Chondrocyte (in vitro differentiated cells): ENCODE results near the gene DSCAML1. TPM values are rescaled to one million over a fixed set of nuclear protein-coding genes. Genes with fewer than 3 reads are reported as not detected.

Experiments used
- DNase-seq: peaks from one replicate; pipeline ENCODE4 v3.0.0; 2021; ENCODE audit warnings: mixed read lengths, low spot score
- H3K27ac Mint-ChIP-seq: one replicate; pipeline ENCODE4 v1.8.0; 2021; ENCODE audit warnings: mild to moderate bottlenecking, moderate library complexity, mixed read lengths; ENCODE audit not compliant: unreplicated experiment
- H3K27me3 Mint-ChIP-seq: 2 replicates; pipeline ENCODE4 v1.8.0; 2021; ENCODE audit warnings: low read depth, mixed read lengths
- H3K36me3 Mint-ChIP-seq: 2 replicates; pipeline ENCODE4 v1.8.0; 2021; ENCODE audit warnings: low read depth, mixed read lengths
- H3K4me1 Mint-ChIP-seq: 2 replicates; pipeline ENCODE4 v1.8.0; 2021; ENCODE audit warnings: low read depth, mild to moderate bottlenecking, mixed read lengths
- H3K4me3 Mint-ChIP-seq: one replicate; pipeline ENCODE4 v1.8.0; 2021; ENCODE audit warnings: mild to moderate bottlenecking, moderate library complexity, mixed read lengths; ENCODE audit not compliant: unreplicated experiment
- H3K9me3 Mint-ChIP-seq: 2 replicates; pipeline ENCODE4 v1.8.0; 2021; ENCODE audit warnings: low read depth, mixed read lengths
- total RNA-seq: library from RNA; stranded (reverse); gene quantifications from 3 replicates; pipeline ENCODE4 v1.2.1, GENCODE V29; 2021
- TF ChIP-seq, protein P1 (sequence below): fragments of 200-600 bp; sonication (generic); IDR thresholded peaks from 2 replicates; pipeline ENCODE4 v1.5.0; 2021; ENCODE audit warnings: antibody characterized with exemption, mild to moderate bottlenecking, moderate library complexity

DSCAML1 gene
- total RNA-seq, 1 donor from 2014 or later, result not detected

DNA sequence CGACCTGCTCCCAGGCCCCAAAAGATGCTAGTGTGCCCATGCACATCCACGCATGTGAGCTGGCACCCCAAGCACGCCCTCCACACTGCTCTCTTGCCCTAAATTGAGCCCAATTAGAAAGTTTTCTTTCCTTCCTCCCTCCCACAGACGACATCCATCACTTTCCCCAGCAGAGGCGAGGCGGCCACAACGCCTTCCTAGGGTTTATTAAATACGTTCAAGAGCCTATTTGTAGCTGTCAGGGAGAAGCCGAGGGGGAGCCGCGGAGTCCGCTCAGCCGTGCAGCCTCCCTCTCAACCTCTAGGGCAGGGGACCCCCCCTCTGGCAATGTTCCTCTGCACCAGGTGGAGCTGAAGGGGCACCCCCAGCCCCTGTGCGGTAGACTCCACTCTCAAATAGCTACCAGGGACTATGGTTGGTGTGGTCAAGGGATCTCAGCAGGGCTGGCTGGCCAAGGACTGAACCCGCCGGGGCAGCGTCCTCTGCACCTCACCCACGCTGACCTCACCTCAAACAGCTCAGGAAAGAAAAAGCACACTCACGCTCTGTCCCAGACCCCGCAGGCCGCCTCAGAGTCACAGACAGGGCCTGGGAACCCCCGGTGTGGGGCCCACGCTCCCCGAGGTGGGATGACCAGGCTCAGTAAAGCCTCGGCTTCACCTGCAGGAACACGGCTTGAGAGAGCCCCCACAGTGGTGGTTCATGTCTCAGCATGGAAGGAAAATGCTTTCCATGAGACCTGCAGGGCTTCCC, 152.4 kb downstream of the DSCAML1 start:
- Mint-ChIP-seq H3K9me3 (no peaks in the 10 kb centered on the region), H3K27me3 (peaks cover 47% of the 10 kb centered on the region), H3K36me3 (no peaks in the 10 kb centered on the region), H3K27ac (no peak overlapping the region), H3K4me3 (no peak overlapping the region), H3K4me1 (no peaks in the 10 kb centered on the region)
- TF ChIP-seq, protein P1, sequence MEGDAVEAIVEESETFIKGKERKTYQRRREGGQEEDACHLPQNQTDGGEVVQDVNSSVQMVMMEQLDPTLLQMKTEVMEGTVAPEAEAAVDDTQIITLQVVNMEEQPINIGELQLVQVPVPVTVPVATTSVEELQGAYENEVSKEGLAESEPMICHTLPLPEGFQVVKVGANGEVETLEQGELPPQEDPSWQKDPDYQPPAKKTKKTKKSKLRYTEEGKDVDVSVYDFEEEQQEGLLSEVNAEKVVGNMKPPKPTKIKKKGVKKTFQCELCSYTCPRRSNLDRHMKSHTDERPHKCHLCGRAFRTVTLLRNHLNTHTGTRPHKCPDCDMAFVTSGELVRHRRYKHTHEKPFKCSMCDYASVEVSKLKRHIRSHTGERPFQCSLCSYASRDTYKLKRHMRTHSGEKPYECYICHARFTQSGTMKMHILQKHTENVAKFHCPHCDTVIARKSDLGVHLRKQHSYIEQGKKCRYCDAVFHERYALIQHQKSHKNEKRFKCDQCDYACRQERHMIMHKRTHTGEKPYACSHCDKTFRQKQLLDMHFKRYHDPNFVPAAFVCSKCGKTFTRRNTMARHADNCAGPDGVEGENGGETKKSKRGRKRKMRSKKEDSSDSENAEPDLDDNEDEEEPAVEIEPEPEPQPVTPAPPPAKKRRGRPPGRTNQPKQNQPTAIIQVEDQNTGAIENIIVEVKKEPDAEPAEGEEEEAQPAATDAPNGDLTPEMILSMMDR, result no peak
- DNase-seq, result no peak

DNA sequence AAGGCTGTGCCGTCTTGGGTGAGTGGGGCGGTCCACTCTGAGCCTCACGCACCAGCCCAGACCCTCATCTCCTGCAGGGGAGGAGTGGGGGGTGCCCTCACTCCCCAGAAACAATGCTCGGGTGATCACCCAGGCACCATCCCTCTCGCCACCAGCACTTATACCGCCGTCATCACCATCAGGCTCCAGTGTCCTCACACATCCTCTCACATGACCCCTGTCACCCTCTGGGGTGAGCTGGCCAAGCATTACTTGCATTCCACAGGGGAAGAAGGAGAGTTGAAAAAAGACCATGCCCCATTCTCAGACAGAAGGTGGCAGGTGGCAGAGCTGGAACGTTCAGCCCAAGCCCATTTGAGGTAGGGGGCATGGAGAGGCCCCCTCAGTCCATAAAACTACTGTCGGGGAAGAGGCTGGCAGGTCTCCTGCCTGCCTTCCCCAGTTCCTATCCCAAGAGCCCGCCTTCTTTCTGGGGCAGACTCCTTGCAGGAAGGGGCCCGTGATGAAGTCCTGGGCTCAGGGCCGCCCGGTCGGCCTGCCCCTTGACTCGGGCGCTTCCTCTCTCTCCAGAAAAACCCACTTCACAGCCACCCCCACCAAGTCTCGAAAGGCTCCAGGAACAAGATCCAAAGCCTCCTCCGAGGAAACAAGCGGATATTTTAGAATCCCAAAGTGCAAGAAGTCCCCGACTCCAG, 153.3 kb downstream of the DSCAML1 start:
- H3K9me3 Mint-ChIP-seq, result no peaks in the 10 kb centered on the region
- DNase-seq, result no peak

DNA sequence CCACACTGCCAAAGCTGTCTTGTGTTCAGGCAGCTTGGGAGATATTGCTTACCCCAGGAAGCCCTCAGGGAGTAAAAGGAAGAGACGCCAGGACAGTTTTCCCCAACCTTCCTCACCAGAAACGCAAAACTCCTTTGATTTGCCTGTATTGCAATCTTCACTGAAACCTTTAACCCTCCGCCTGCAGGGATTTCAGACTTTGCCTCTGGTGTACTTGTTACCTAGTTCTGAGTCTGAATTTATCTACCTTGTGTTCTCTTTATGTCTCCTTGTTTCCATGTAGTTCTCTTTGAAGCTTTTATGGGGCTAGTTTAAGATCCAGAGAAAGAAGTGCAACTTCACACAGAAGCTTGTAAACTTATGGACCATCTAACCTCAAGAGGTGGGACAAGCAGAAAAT, 154.2 kb downstream of the DSCAML1 start:
- no peaks in the 10 kb centered on the region for H3K9me3 Mint-ChIP-seq
- H3K27ac Mint-ChIP-seq, result no peak overlapping the region
- no peaks in the 10 kb centered on the region for H3K36me3 Mint-ChIP-seq
- H3K27me3 Mint-ChIP-seq, result peaks cover 45% of the 10 kb centered on the region
- no peak for DNase-seq
- no peak overlapping the region for H3K4me3 Mint-ChIP-seq
- TF ChIP-seq, protein P1, result no peak
- no peaks in the 10 kb centered on the region for H3K4me1 Mint-ChIP-seq

More for the DNA sequence above, 153.3 kb downstream of the DSCAML1 start:
- no peaks in the 10 kb centered on the region for H3K36me3 Mint-ChIP-seq
- no peak overlapping the region for H3K27ac Mint-ChIP-seq
- no peaks in the 10 kb centered on the region for H3K4me1 Mint-ChIP-seq
- TF ChIP-seq, protein P1, result no peak
- peaks cover 47% of the 10 kb centered on the region for H3K27me3 Mint-ChIP-seq
- H3K4me3 Mint-ChIP-seq, result no peak overlapping the region

- Mint-ChIP-seq H3K4me3 (no peak overlapping the region), H3K27ac (no peak overlapping the region), H3K4me1 (no peaks in the 10 kb centered on the region), H3K9me3 (no peaks in the 10 kb centered on the region), H3K36me3 (no peaks in the 10 kb centered on the region), H3K27me3 (peaks cover 44% of the 10 kb centered on the region)
- DNase-seq, result no peak
- TF ChIP-seq, protein P1, result no peak
These were observed 154.6 kb downstream of the DSCAML1 start for GRCh38 chr11:117642396-117642795.

DNA sequence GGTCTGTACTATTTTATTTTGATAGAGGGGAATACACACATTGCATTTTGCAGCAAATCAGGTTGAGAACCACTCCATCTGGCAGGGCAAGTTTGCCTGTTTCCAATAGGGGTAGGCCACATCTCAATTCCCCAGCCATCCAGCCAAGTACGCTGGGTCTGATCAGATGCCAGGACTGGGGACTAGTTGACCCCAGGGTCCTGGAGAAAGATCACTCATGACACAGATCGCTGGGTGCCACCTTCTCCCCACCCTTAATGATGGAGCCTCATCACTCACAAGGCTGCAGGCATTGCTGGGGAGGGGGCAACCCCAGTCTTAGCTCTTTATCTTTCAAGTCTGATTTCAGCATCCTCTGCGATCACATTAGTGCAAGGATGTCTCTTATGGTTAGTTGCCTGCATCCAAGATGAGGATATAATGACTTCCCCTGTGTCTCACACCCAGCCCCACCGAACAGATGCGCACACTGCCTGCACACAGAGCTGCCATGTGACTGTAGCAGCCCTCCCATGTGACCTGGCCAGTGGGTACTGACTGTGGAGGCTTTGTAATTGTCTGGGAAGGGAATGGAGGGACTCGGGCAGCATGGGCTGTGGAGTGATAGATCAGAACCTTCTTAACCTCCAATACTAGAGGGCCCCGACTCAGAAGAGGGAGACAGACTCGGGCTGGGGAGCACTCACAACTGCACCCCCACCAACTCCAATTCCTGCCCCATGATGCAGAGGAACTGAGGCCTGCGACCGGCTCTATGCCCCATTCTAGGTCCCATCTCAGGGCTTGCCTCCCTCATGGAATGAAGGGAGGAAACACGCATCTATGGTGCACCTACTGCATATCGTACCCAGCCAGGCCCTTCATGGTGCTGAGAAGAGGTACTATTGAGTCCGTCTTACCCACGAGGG, 155.8 kb downstream of the DSCAML1 start:
- H3K4me3 Mint-ChIP-seq, result no peak overlapping the region
- H3K9me3 Mint-ChIP-seq, result no peaks in the 10 kb centered on the region
- no peak for DNase-seq
- no peaks in the 10 kb centered on the region for H3K36me3 Mint-ChIP-seq
- H3K27me3 Mint-ChIP-seq, result peaks cover 41% of the 10 kb centered on the region
- H3K4me1 Mint-ChIP-seq, result no peaks in the 10 kb centered on the region
- TF ChIP-seq, protein P1, result no peak
- no peak overlapping the region for H3K27ac Mint-ChIP-seq
